ENCODE measurements around the gene TLCD3A.
"Not testable (repeated sequence)": the region's sequence is repeated elsewhere in the genome, so short reads cannot be mapped to it uniquely, and the experiment has no call there.

- not testable (repeated sequence) for TF ChIP-seq EZH2 (IDR thresholded peaks at IDR 0.05; ENCODE audit: borderline replicate concordance, low read length); CTCF (IDR thresholded peaks at IDR 0.05; ENCODE audit: low read length)
These were observed 34.3 kb upstream of the TLCD3A start for GRCh38 chr17:698096-698495.
